C4-2B (cell line): Measurements from ENCODE around the gene IFNA8.
"Not testable (repeated sequence)": the region's sequence is repeated elsewhere in the genome, so short reads cannot be mapped to it uniquely, and the experiment has no call there.

ENCODE experiments used
- ZFX ChIP-seq: fragments of 450-650 bp; IDR thresholded peaks from 2 replicates; pipeline ENCODE4 v1.6.1; 2017
- TF ChIP-seq, protein P1 (sequence below): fragments of 450-650 bp; conservative IDR thresholded peaks from 2 replicates; pipeline ENCODE4 v1.5.1; 2017; ENCODE audit warnings: mild to moderate bottlenecking

DNA sequence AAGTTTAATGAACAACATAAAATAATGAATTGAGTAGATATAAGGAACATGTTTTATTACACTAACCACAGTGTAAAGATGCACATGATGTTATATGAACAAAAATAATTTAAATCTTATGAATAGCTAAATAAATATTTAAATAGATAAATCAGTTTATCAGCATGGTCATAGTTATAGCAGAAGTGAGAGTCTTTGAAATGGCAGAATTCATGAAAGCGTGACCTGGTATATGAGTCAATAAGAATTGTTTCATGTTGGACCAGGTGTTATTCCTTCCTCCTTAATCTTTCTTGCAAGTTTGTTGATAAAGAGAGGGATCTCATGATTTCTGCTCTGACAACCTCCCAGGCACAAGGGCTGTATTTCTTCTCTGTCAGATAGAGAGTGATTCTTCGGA, 41.7 kb upstream of the IFNA8 start:
- TF ChIP-seq, protein P1, sequence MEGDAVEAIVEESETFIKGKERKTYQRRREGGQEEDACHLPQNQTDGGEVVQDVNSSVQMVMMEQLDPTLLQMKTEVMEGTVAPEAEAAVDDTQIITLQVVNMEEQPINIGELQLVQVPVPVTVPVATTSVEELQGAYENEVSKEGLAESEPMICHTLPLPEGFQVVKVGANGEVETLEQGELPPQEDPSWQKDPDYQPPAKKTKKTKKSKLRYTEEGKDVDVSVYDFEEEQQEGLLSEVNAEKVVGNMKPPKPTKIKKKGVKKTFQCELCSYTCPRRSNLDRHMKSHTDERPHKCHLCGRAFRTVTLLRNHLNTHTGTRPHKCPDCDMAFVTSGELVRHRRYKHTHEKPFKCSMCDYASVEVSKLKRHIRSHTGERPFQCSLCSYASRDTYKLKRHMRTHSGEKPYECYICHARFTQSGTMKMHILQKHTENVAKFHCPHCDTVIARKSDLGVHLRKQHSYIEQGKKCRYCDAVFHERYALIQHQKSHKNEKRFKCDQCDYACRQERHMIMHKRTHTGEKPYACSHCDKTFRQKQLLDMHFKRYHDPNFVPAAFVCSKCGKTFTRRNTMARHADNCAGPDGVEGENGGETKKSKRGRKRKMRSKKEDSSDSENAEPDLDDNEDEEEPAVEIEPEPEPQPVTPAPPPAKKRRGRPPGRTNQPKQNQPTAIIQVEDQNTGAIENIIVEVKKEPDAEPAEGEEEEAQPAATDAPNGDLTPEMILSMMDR, result not testable (repeated sequence)
- not testable (repeated sequence) for TF ChIP-seq ZFX
